Neural cell (in vitro differentiated cells): Measurements from ENCODE around the gene PANX2. TPM values are rescaled to one million over a fixed set of nuclear protein-coding genes. Genes with fewer than 3 reads are reported as not detected.

Source experiments
- H2AFZ ChIP-seq: fragments of 200-600, 300-800 bp; sonication (generic), shearing (Covaris generic); 2 replicates; pipeline ENCODE4 v1.6.0; 2014; ENCODE audit warnings: low read depth, mild to moderate bottlenecking, antibody characterized with exemption, low read length, moderate library complexity
- H3F3A ChIP-seq: fragments of 200-600 bp; shearing (Covaris generic); 2 replicates; pipeline ENCODE4 v1.6.1; 2016; ENCODE audit warnings: mild to moderate bottlenecking, moderate library complexity, mixed read lengths, antibody characterized with exemption, low read length; ENCODE audit not compliant: insufficient read depth, poor library complexity, severe bottlenecking
- H3K27ac ChIP-seq: fragments of 200-600, 300-800 bp; sonication (generic), shearing (Covaris generic); 2 replicates; pipeline ENCODE4 v1.5.1; 2014; ENCODE audit warnings: mild to moderate bottlenecking, low read length, moderate library complexity
- H3K27me3 ChIP-seq: fragments of 300-800, 200-600 bp; sonication (generic), shearing (Covaris generic); 2 replicates; pipeline ENCODE4 v1.6.0; 2014; ENCODE audit warnings: mild to moderate bottlenecking, low read depth, low read length, moderate library complexity; ENCODE audit not compliant: insufficient read depth
- H3K36me3 ChIP-seq: fragments of 300-800, 200-600 bp; sonication (generic), shearing (Covaris generic); 2 replicates; pipeline ENCODE4 v1.5.1; 2014; ENCODE audit warnings: mild to moderate bottlenecking, antibody characterized with exemption, low read length, moderate library complexity; ENCODE audit not compliant: insufficient read depth
- H3K4me2 ChIP-seq: fragments of 300-800, 200-600 bp; sonication (generic), shearing (Covaris generic); 2 replicates; pipeline ENCODE4 v1.6.0; 2014; ENCODE audit warnings: mild to moderate bottlenecking, low read length
- H3K4me3 ChIP-seq: fragments of 300-800, 200-600 bp; sonication (generic), shearing (Covaris generic); 2 replicates; pipeline ENCODE4 v1.5.1; 2014; ENCODE audit warnings: mild to moderate bottlenecking, low read length, moderate library complexity
- H3K79me2 ChIP-seq: fragments of 200-600 bp; shearing (Covaris generic); replicated peaks from 2 replicates; pipeline ENCODE4 v1.6.0; 2014; ENCODE audit warnings: mild to moderate bottlenecking, low read length, moderate library complexity; ENCODE audit not compliant: insufficient read depth
- H3K9ac ChIP-seq: fragments of 300-800, 200-600 bp; sonication (generic), shearing (Covaris generic); 2 replicates; pipeline ENCODE4 v1.6.1; 2016; ENCODE audit warnings: mild to moderate bottlenecking, low read length, mixed read lengths
- H3K9me2 ChIP-seq: fragments of 200-600 bp; shearing (Covaris generic); 2 replicates; pipeline ENCODE4 v1.6.1; 2016; ENCODE audit warnings: mild to moderate bottlenecking, low read length, mixed read lengths; ENCODE audit not compliant: insufficient read depth
- H3K9me3 ChIP-seq: fragments of 200-600, 300-800 bp; sonication (generic), shearing (Covaris generic); 2 replicates; pipeline ENCODE4 v1.6.1; 2016; ENCODE audit warnings: mild to moderate bottlenecking, mixed run types, low read length, moderate library complexity, mixed read lengths
- H4K20me1 ChIP-seq: fragments of 200-600 bp; shearing (Covaris generic); 2 replicates; pipeline ENCODE4 v1.6.1; 2016; ENCODE audit warnings: mild to moderate bottlenecking, mixed run types; ENCODE audit not compliant: insufficient read depth
- EP300 ChIP-seq: fragments of 450-650 bp; conservative IDR thresholded peaks from 2 replicates; pipeline ENCODE4 v1.6.1; 2014; ENCODE audit warnings: antibody characterized with exemption, mild to moderate bottlenecking, moderate library complexity; ENCODE audit not compliant: poor library complexity, severe bottlenecking
- EZH2 ChIP-seq: fragments of 200-600, 300-800 bp; shearing (Covaris generic), sonication (generic); IDR thresholded peaks from 2 replicates; pipeline ENCODE4 v1.6.1; 2014; ENCODE audit warnings: antibody characterized with exemption, low read length, borderline replicate concordance, mild to moderate bottlenecking; ENCODE audit not compliant: insufficient read depth, poor library complexity, severe bottlenecking
- MXI1 ChIP-seq: fragments of 450-650 bp; conservative IDR thresholded peaks from 2 replicates; pipeline ENCODE4 v1.6.1; 2014; ENCODE audit warnings: antibody characterized with exemption, mild to moderate bottlenecking; ENCODE audit not compliant: poor library complexity, severe bottlenecking
- POLR2AphosphoS5 ChIP-seq: IDR thresholded peaks from 2 replicates; pipeline ENCODE4 v1.6.1; 2012
- RAD21 ChIP-seq: fragments of 450-650 bp; conservative IDR thresholded peaks from 2 replicates; pipeline ENCODE4 v1.6.1; 2014; ENCODE audit warnings: antibody characterized with exemption, mild to moderate bottlenecking, moderate library complexity
- SMC3 ChIP-seq: fragments of 450-650 bp; conservative IDR thresholded peaks from 2 replicates; pipeline ENCODE4 v1.6.1; 2014; ENCODE audit warnings: antibody characterized with exemption, mild to moderate bottlenecking, moderate library complexity; ENCODE audit not compliant: poor library complexity
- TAF1 ChIP-seq: IDR thresholded peaks from 2 replicates; pipeline ENCODE4 v1.6.1; 2012; ENCODE audit warnings: low read depth
- polyA plus RNA-seq: library from polyadenylated mRNA; depleted of rRNA; stranded (reverse); fragments of >200 nt; gene quantifications from 2 replicates; pipeline ENCODE4 v1.2.3, GENCODE V29; 2014
- TF ChIP-seq, protein P1 (sequence below): fragments of 450-650 bp; IDR thresholded peaks from 2 replicates; pipeline ENCODE4 v1.5.1; 2014; ENCODE audit warnings: antibody characterized with exemption, mild to moderate bottlenecking, moderate library complexity; ENCODE audit not compliant: poor library complexity, severe bottlenecking
- TF ChIP-seq, protein P2 (sequence below): IDR thresholded peaks from 2 replicates; pipeline ENCODE4 v1.6.1; 2012; ENCODE audit warnings: borderline replicate concordance

The PANX2 gene
- polyA plus RNA-seq, 1 donor from 2014 or later = 3.4 TPM

DNA sequence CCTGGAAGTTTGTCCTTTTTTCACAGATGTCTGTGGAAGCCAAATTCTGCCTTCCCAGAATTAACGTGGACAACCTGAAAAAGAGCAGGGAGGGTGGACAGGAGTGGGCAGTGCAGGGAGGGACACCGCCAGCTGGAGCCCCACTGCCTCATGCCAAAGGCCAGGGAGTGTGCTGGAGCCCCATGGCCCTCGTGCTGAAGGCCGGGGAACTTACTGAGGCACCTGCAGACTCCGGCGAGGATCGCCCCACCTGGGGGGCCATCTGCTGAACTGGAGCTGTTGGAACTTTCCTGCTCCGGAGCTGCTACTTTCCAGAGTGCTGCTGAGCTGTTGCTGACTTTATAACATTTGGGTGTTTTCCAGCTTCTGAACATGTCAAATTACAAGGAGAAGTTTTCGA, 45.5 kb upstream of the PANX2 start:
- H3K4me3 ChIP-seq = no peak overlapping the region
- no peak overlapping the region for H3K4me2 ChIP-seq
- no peak overlapping the region for H3K9ac ChIP-seq
- H3K36me3 ChIP-seq = no peaks in the 10 kb centered on the region
- no peaks in the 10 kb centered on the region for H3F3A ChIP-seq
- no peaks in the 10 kb centered on the region for H3K79me2 ChIP-seq
- no peaks in the 10 kb centered on the region for H3K27me3 ChIP-seq
- H3K27ac ChIP-seq = no peak overlapping the region
- H3K9me2 ChIP-seq = no peaks in the 10 kb centered on the region
- H2AFZ ChIP-seq = no peak overlapping the region
- H4K20me1 ChIP-seq = no peaks in the 10 kb centered on the region
- peaks cover 7% of the 10 kb centered on the region for H3K9me3 ChIP-seq
- TF ChIP-seq MXI1 (no peak), EP300 (no peak), TAF1 (no peak), POLR2AphosphoS5 (no peak), EZH2 (no peak), SMC3 (no peak), RAD21 (no peak)
- TF ChIP-seq, protein P1, sequence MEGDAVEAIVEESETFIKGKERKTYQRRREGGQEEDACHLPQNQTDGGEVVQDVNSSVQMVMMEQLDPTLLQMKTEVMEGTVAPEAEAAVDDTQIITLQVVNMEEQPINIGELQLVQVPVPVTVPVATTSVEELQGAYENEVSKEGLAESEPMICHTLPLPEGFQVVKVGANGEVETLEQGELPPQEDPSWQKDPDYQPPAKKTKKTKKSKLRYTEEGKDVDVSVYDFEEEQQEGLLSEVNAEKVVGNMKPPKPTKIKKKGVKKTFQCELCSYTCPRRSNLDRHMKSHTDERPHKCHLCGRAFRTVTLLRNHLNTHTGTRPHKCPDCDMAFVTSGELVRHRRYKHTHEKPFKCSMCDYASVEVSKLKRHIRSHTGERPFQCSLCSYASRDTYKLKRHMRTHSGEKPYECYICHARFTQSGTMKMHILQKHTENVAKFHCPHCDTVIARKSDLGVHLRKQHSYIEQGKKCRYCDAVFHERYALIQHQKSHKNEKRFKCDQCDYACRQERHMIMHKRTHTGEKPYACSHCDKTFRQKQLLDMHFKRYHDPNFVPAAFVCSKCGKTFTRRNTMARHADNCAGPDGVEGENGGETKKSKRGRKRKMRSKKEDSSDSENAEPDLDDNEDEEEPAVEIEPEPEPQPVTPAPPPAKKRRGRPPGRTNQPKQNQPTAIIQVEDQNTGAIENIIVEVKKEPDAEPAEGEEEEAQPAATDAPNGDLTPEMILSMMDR = no peak
- TF ChIP-seq, protein P2, sequence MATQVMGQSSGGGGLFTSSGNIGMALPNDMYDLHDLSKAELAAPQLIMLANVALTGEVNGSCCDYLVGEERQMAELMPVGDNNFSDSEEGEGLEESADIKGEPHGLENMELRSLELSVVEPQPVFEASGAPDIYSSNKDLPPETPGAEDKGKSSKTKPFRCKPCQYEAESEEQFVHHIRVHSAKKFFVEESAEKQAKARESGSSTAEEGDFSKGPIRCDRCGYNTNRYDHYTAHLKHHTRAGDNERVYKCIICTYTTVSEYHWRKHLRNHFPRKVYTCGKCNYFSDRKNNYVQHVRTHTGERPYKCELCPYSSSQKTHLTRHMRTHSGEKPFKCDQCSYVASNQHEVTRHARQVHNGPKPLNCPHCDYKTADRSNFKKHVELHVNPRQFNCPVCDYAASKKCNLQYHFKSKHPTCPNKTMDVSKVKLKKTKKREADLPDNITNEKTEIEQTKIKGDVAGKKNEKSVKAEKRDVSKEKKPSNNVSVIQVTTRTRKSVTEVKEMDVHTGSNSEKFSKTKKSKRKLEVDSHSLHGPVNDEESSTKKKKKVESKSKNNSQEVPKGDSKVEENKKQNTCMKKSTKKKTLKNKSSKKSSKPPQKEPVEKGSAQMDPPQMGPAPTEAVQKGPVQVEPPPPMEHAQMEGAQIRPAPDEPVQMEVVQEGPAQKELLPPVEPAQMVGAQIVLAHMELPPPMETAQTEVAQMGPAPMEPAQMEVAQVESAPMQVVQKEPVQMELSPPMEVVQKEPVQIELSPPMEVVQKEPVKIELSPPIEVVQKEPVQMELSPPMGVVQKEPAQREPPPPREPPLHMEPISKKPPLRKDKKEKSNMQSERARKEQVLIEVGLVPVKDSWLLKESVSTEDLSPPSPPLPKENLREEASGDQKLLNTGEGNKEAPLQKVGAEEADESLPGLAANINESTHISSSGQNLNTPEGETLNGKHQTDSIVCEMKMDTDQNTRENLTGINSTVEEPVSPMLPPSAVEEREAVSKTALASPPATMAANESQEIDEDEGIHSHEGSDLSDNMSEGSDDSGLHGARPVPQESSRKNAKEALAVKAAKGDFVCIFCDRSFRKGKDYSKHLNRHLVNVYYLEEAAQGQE = no peak

DNA sequence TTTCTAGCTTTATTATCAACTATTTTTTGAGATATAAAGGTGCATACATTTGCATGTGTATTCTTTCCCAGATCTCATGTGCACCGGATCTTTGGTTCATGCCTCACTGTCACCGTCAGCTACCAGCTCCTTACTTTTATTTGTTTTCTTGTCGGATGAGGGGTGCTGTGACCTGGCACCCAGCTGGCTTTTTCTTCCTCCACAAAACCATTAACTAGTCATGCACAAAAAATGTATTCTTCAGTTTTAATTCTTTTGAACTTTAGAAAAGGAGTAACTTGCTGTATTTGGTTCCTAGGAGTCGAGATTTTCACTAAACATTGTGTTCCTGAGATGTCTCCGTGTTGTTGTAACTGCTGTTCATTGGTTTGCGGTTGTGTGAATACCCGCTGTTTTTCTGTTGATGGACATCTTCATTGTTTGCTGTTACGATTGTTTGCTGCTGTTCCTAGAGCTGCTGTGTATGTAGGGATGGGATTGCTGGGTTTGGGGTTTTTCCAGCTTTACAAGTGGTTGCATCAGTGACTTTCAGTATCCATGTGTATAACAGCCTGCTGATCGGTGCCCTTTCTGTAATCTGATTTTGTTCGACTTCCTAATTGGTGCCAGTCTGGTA, 41.3 kb upstream of the PANX2 start:
- Histone ChIP-seq H3K27ac (no peak overlapping the region), H2AFZ (no peak overlapping the region), H4K20me1 (no peaks in the 10 kb centered on the region), H3K36me3 (no peaks in the 10 kb centered on the region), H3K9me2 (no peaks in the 10 kb centered on the region), H3K4me3 (no peak overlapping the region), H3K79me2 (no peaks in the 10 kb centered on the region), H3F3A (no peaks in the 10 kb centered on the region), H3K9me3 (peaks cover 3% of the 10 kb centered on the region), H3K4me2 (no peak overlapping the region), H3K27me3 (no peaks in the 10 kb centered on the region), H3K9ac (no peak overlapping the region)
- TF ChIP-seq POLR2AphosphoS5 (no peak), TAF1 (no peak), EZH2 (no peak), EP300 (no peak), SMC3 (no peak), RAD21 (no peak), MXI1 (no peak)
- TF ChIP-seq, protein P1 = no peak
- TF ChIP-seq, protein P2 = no peak
